Right ventricle myocardium superior (tissue), 1 donor: ENCODE results near the gene BCO1. TPM values are rescaled to one million over a fixed set of nuclear protein-coding genes. Genes with fewer than 3 reads are reported as not detected.

Experiments
- ATAC-seq: fragments of 200-7000 bp; cut with Tn5 transposase; one replicate; pipeline ENCODE4 v1.9.1; 2020; ENCODE audit warnings: mild to moderate bottlenecking; ENCODE audit not compliant: poor library complexity
- DNase-seq: peaks from one replicate; pipeline ENCODE4 v3.0.0-alpha.2; 2020
- intact Hi-C: fragments of 100-400 bp; cut with DNase I; formaldehyde crosslinking; loops from one replicate; pipeline ENCODE4 v1.11.2; 2022
- total RNA-seq: library from RNA; stranded (reverse); fragmentation: NEBNext Ultra II Directional; extraction: Animal tissue kit (Norgen Biotek cat#: 25700); gene quantifications from one replicate; pipeline ENCODE4 v1.2.1, GENCODE V29; 2021
- donor health status: DM: no; HTN: yes; CAD: no; lungs with severe emphysema.

Gene BCO1
- total RNA-seq, 1 donor from 2014 or later, result not detected

DNA sequence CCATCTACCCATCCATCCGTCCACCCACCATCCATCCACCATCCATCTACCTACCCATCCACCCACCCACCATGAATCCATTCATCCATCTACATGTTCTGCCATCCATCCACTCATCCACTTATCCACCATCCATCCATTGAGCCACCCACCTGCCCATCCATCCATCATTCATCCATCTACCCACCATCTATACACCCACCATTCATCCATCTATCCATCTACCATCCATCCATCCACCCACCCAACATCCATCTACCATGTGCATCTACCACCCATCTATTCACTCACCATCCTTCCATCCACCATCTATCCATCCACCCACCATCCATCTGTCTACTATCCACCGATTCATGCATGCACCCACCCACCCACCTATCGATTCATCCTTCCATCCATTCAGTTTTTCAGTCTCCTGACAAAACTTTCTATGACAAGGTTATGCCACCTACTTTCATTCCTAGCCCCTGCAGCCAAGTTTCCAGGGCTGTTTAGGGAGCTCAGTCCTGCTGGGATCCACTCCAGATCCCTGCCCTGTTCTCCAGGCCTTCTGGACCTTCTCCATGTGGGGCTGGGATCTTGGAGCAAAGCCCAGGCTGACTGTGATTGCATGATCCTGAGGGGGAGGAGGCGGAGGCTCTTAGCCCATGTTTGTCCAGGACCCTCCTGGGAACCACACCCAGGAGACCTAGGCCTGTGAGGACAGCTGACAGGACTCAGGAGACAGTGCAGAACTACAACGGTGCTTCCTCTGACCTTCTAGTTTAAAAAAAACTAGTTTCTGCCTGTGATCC is 27.4 kb downstream of the BCO1 start:
- ATAC-seq, result peak; percentile 97
- DNase-seq, result peak; percentile 92
- intact Hi-C loops, result no loop called here

DNA sequence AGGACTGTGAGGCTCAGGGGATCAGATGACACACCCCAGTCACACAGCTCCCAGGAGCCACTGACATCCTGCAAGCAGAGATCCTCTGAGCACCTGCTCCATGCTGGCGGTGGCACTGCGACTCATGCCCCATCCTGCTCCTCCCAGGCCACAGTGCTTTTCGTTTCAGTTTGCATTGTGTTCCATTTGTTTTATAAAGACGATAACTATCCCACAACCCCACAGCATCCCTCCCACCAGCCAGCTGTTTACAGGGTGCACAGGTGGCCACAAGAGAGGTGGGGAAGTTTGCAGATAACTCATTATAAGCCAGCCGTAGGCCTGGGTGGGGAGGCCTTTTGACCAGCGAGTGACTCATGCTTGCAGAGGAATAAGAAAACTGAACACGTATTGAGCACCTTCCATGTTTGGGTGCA is 28.2 kb downstream of the BCO1 start:
- DNase-seq (no peak), ATAC-seq (peak; percentile 29)
- intact Hi-C loops, result no loop called here

DNA sequence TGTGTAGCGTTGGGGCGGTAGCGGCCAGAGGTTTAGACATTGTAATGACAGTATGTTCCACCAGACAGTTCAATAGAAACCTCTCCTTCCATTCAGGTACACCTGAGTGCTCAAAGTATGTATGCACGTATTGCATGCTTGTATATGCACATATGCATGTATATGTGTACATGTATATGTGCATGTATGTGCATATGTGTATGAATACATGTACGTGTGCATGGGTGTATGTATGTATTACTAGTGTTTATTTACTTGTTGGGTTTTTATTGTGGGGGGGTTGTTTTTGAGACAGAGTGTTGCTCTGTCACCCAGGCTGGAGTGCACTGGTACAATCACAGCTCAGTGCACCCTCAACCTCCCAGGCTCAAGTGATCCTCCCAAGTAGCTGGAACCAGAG is 30.0 kb downstream of the BCO1 start:
- intact Hi-C loops, result no loop called here
- no peak for DNase-seq
- ATAC-seq, result no peak

DNA sequence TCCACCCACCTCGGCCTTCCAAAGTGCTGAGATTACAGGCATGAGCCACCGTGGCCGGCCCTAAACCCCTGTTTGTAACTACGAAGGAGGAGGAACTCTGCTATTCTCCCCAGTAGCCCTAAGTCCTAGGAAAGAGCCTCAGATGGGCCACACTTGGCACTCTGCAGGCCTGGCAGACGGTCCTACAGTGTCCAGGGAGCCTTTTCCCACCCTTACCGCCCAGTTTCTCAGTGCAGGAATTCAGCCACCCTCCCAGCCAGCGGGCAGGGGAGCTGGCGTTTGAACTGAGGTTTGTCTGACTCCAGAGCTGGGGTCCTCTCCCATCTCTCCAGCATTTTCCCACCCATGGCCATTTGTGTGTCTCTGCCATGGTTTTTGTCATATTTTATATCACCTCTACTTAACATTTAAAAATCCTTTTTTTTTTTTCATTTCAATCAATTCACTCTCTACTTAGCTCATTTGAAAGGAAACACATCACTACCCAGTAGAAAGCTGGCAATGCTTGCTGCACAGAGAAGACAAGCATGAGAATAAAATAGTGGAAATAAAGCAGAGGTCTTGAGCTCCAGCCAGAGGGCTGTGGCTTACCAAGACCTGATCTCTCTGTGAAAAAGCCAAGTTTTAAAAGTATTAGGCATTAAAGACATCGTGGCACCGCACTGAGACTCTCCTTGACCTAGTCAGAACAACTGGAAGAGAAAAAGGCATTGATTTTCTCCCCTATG is 34.9 kb downstream of the BCO1 start:
- intact Hi-C loops, result no loop called here
- no peak for DNase-seq
- no peak for ATAC-seq

DNA sequence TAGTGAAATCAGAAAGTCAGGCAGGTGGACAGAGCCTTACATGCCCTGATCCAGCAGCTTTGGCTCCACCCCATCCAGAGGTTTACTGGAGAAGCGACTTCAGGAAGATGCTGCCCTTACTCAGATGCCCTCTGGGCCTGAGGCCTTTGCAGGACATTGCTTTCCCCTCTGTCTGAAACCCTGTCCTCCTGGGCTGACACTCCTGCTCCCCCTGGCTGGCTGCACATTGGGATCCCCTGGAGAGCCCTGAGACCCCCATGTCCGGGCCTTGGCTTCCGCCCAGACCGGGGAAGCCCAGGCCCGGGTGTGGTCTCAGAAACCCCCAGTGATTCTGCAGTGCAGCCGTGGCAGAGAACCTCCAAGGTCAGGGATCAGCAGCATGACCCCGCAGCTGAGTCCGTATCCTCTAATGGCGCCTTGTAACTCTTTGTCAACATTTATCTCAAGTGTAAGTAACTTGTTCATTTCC is 36.6 kb downstream of the BCO1 start:
- intact Hi-C loops, result no loop called here
- no peak for DNase-seq
- no peak for ATAC-seq

DNA sequence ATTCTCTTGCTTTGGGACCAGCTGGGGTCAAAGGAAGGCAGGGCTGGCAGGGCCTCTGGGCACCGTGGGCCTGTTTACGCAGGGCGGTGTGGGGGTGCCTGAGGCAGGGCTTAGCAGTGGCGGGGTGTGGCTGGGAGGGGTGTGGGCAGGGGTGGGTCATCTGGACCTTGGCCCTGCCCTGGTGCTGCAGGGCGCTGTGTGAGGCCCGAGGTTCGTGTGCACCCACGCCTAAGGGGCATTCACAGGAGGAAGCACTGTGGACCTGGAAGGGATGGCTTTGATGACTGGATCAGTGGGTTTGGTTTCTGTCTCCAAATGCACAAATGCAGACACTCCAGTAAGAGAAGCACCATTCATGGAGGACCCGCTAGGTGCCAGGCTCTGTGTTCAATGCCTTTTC is 37.3 kb downstream of the BCO1 start:
- ATAC-seq (peak; percentile 41), DNase-seq (no peak)
- intact Hi-C loops, result no loop called here

DNA sequence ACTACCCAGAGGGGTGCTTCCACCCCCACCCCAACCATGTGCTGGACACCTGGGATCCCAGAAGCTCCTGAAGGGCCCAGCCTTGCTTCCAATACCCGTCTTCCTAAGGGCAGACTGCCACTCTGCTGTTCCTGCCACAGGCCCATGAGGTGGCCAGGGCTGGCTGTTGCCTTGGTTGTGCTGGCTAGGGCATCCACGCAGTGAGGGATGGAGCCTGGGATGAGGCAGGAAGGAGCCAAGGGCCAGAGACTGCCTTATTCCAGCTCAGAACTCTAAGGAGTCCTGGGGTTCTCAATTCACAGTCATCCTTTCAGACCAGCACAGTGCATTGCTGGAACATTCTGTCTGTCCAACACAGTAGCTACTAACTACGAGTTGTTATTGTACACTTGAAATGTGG is 37.8 kb downstream of the BCO1 start:
- intact Hi-C loops, result no loop called here

DNA sequence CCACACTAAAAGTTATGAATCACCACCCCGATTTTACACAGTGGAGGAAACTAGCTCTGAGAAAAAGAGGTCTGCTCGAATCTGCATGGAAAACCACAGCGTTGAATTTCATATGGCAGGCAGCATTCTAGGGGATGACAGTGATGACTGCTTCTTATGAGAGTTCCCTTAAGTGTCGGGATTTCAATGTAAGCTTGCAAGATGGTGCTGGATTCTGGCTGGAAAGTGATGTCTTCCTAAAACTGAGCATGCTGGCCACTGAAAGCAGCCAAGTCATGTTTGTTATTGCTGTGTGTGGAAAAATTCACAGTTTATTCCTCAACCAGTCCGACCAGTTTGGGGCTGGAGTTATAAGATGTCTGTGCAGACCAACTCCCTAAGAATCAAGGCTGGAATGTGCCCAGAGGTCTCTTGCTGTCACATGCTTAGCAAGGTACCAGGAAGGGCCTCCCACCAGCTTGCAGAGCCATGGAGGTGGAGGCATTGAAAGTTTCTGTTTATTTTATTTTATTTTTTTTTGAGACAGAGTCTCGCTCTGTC is 39.1 kb downstream of the BCO1 start:
- intact Hi-C loops, result no loop called here
- no peak for ATAC-seq
- DNase-seq, result no peak

More for the DNA sequence above, 37.8 kb downstream of the BCO1 start:
- ATAC-seq (no peak), DNase-seq (no peak)

DNA sequence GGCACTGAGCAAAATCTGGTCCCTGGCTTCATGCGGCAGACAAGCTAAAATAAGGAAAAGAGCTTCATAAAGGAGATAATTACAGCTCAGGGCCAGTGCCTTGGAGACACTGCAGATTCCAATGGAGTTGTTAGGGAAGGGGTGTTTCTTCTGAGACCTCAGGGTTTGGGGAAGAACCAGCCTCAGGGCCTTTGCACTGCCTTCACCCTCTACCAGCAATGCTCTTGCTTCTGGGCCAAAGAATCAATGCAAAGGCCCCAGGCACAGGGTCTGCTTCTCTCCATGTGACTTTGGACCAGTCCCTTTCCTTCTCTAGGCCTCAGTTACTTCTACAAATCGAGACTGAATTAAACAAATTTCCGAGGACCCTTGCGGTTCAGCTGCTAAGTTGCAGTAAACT is 40.0 kb downstream of the BCO1 start:
- intact Hi-C loops, result no loop called here
- no peak for DNase-seq
- no peak for ATAC-seq

DNA sequence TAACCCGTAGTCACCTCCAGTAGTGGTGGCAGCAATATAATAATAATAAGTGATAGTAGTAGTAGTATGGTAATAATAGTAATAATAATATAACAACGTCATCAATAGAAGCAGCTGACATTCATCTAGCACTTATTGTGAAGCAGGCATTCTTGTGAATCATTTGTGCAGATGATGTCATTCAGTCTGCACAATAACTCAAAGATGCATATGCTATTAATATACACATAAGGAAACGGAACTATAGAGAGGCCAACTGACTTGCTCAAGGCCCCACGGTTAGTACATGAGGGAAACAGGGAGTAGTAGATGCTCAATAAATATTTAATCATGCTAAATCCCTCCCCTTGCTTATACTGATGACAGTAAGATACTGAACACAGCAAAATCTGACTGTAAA is 40.9 kb downstream of the BCO1 start:
- ATAC-seq (no peak), DNase-seq (no peak)
- intact Hi-C loops, result no loop called here

DNA sequence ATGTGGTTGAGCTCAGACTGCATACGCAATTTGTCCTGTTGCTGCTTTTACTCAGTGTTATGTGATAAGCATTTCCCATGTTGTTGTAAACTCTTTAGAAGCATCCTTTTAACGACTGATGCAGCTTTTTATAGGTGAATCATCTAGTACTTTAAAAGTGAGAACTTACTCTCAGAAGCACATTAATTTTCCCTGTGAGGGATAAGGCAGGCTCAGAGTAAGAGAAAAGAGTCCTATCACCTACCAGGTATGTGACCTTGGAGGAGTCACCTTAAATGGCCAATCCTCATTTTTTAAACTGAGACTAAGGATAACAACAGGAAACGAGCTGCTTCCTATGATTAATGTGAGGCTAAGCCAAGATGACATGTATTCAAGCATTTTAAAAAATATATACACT is 41.9 kb downstream of the BCO1 start:
- ATAC-seq, result no peak
- intact Hi-C loops, result no loop called here
- no peak for DNase-seq

DNA sequence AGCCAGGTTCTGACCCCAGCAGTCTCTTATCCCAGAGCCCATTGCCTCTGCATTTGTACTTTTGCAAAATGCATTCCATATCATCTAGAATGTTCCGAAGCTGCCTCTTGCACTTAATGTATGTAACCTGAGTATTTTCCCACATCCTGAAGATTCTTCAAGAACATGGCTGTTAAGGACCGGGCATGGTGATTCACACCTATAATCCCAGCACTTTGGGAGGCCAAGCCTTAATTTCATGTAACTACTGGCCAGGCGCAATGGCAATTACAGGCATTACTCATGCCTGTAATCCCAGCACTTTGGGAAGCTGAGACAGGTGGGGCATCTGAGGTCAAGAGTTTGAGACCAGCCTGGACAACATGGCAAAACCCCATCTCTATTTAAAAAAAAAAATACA is 44.6 kb downstream of the BCO1 start:
- ATAC-seq (no peak), DNase-seq (no peak)
- intact Hi-C loops, result no loop called here

DNA sequence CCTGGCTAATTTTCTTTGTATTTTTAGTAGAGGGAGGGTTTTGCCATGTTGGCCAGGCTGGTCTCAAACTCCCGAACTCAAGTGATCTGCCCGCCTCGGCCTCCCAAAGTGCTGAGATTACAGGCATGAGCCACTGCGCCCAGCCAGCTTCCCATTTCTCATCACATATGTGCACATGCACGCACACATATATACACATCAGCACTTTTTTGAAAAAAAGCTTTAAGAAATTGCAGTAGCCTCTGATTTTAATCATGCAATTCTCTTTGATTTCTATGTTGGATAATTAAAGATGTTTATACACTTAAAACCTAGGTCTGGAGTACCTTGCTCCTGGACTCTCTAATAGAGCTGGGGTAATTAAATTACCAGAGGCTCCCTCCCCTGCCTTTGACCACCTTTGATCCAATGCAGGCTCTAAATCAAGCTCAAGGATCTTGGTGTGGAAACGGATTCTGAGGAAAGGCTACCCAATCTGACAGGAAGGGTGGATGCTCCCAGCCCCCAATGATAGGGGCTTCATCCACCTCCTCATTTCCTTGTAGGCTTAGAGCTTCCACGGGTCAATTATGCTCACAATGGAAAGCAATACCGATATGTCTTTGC is 46.6 kb downstream of the BCO1 start:
- ATAC-seq (no peak), DNase-seq (no peak)
- intact Hi-C loops, result no loop called here

DNA sequence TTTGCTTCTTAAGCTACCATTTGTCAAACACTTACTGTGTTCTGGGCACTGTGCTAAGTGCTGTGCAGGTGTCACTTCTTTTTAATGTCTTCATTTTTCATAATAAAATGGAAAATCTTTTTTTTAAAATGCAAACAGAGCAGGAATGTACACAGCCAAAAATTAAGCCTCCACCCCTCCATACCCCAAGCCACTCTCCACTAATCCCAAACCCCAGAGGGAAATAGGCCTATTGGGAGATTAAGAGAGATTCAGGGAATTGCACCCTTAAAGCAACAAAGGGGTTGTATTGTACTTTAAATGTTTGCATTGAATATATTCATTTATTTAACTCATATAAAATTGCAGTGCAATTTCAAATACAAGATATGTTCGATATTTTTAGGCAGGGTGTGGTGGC is 47.7 kb downstream of the BCO1 start:
- no peak for ATAC-seq
- no peak for DNase-seq
- intact Hi-C loops, result no loop called here

DNA sequence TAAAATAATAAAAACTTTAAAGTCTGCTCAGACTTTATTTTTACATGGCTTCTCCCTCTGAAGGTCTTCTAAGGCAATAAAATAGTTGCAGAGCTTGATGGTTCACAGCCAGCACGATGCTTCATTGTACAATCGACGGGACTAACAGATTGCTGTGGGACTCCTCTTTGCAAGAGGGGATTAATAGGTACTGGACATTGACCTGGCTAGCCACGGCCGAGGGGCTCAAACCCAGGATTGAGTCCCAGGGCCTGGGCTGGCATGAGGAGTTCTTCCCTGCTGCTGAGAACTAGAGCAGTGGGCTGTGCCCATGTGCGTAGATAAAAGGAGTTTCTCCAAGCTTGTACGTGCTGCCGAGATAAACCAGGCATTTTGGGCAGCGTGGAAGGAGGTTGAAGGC is 52.6 kb downstream of the BCO1 start:
- intact Hi-C loops, result no loop called here
- ATAC-seq (no peak), DNase-seq (no peak)

DNA sequence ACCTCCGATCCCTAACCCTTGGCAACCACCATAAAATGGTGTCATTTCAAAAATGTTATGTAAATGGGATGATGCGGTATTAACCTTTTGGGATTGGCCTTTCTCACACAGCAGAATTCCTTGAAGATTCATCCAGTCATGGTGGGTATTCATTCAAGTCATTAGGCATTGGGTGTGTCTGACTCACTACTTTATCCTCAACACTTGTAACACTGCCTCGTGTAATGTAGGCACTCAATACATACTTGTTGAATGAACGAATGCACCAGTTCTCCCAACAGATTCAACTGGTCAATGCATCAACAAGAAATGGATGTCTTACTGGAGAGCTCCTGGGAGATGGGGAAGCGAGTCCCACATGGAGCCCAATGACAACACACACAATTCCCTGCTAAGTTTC is 54.4 kb downstream of the BCO1 start:
- DNase-seq (no peak), ATAC-seq (no peak)
- intact Hi-C loops, result no loop called here

DNA sequence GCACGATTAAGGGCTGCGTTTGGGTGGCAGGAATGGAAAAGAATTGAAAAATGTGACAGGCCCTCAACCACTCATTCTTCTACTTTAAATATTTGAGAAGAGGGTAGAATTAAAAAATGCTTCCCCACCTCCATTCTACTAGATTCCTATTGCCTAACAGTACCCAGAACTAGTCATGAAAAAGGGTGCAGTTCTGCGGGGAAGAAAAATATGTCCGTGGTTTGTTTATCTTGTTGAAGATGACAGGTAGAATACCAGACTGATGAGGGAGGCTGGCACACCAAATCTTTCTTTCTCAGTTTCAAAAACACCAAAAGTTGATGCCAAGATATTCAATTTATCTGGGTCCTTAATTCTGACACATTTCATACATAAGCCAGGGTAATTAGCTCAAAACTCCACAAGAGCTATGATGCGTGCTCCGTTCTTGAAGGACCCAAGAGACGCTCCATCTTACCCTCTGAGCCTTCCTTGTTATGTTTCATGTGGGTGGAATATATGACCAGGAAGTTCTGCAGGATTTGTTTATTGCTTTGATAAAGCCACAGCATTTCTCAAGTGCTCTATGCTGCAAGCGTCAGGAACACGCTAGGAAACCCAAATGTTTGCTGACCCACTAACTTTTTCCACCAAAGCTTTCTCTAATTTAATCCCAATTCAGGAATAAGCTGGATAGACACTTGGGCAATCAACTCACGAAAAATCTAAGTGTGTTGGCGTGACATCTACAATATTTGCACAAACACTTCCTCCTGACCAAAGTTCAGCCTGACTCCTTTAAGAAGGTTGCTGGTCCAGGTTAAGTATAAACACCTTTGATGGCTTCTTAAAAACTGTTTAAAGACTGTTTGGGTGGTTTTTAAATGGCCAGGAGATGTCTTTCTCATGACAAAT is 55.7 kb downstream of the BCO1 start:
- intact Hi-C loops, result no loop called here
- ATAC-seq, result no peak
- no peak for DNase-seq

DNA sequence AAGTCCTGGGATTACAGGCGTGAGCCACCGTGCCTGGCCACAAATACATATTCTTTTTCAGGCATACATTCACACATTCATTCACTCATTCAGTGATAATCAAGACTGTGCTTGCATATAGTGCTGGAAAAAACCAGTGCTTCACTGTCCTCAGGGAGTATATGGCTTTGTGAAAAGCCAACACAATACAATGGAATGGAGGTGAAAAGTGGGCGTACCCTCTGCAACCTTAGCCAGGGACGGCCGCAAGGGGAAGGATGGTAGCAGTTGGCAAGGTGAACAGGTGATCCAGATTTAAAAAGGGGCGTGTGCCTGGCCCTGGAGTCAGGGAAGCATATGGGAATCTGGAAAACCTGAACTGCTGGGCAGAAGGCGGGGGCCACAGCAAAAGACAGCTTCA is 58.1 kb downstream of the BCO1 start:
- ATAC-seq, result no peak
- intact Hi-C loops, result no loop called here
- DNase-seq, result no peak

DNA sequence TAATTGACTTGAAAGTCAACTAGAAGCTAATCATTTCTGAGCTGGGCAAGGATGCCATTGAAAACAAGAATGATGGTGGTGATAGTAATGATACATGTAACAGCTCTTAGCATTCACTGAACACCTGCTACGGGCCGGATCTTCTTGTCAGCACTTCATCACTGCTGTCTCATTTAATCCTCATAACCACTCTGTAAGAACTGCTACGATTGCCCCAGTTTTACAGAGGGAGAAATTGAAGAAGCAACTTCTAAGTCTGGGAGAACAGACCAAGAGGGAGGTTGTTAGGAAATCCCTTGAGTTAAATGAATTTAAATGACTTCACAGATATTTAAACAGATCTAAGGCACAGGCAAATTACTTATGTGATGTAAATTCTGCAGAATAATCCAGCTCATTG is 69.3 kb downstream of the BCO1 start:
- intact Hi-C loops, result no loop called here
- ATAC-seq, result no peak
- DNase-seq, result no peak
